GM23248 (cell line): ENCODE measurements around the gene HSFX3.
"Not testable (repeated sequence)": the region's sequence is repeated elsewhere in the genome, so short reads cannot be mapped to it uniquely, and the experiment has no call there.

Source experiments
- EZH2 ChIP-seq: fragments of 200-600 bp; sonication (generic); IDR thresholded peaks from 2 replicates; pipeline ENCODE4 v1.6.1; 2018; ENCODE audit warnings: antibody characterized with exemption, mild to moderate bottlenecking; ENCODE audit not compliant: insufficient read depth, poor library complexity, severe bottlenecking
- EZH2phosphoT487 ChIP-seq: fragments of 200-600 bp; sonication (generic); IDR thresholded peaks from 2 replicates; pipeline ENCODE4 v1.6.1; 2018; ENCODE audit warnings: antibody characterized with exemption, moderate library complexity, mild to moderate bottlenecking, low read depth; ENCODE audit not compliant: insufficient read depth

- TF ChIP-seq EZH2, EZH2phosphoT487: not testable (repeated sequence)
These were observed 2.2 kb upstream of the HSFX3 start for GRCh38 chrX:149551939-149552248.
